Neutrophil (primary cell): ENCODE data around the gene BEST4.

ENCODE experiments used
- H3K27ac ChIP-seq: fragments of 200-600 bp; sonication (generic); 2 replicates; pipeline ENCODE4 v1.5.1; 2016; ENCODE audit warnings: mild to moderate bottlenecking, moderate library complexity
- H3K27me3 ChIP-seq: fragments of 200-600 bp; sonication (generic); 2 replicates; pipeline ENCODE4 v1.6.0; 2016; ENCODE audit warnings: mild to moderate bottlenecking
- H3K36me3 ChIP-seq: fragments of 200-600 bp; sonication (generic); 2 replicates; pipeline ENCODE4 v1.5.1; 2017
- H3K4me1 ChIP-seq, 2 experiments: fragments of 200-600 bp in 1 of 2; sonication (generic) in 1 of 2; 1 replicate in 1 of 2; 2 replicates in 1 of 2; pipeline versions ENCODE4 v1.5.1 to v1.6.1; 2013 to 2016; ENCODE audit warnings: low read depth in 1 of 2, low read length in 1 of 2, mild to moderate bottlenecking in 1 of 2, moderate library complexity in 1 of 2; ENCODE audit not compliant: control insufficient read depth in 1 of 2, insufficient read depth in 1 of 2
- H3K4me3 ChIP-seq, 2 experiments: fragments of 200-600 bp in 1 of 2; sonication (generic) in 1 of 2; 1 replicate in 1 of 2; 2 replicates in 1 of 2; pipeline ENCODE4 v1.5.1; 2013 to 2016; ENCODE audit warnings: low read depth in 1 of 2, low read length in 1 of 2, mild to moderate bottlenecking in 1 of 2, moderate library complexity in 1 of 2
- H3K9me3 ChIP-seq: fragments of 200-600 bp; sonication (generic); 2 replicates; pipeline ENCODE4 v1.5.1; 2016
- CTCF ChIP-seq: fragments of 200-600 bp; sonication (generic); IDR thresholded peaks from 2 replicates; pipeline ENCODE4 v1.5.1; 2016; ENCODE audit warnings: antibody characterized with exemption

Gene BEST4

GRCh38 chr1:44808063-44808937 is 20.3 kb upstream of the BEST4 start, which contains the start of gene BTBD19:
Gene BTBD19 (plus strand): TSS chr1:44808523. CDS start chr1:44808821, 298 bp downstream.
- no peak for TF ChIP-seq CTCF
- H3K36me3 ChIP-seq = peaks cover 38% of the 10 kb centered on the region
- H3K9me3 ChIP-seq = no peaks in the 10 kb centered on the region
- H3K27me3 ChIP-seq = no peaks in the 10 kb centered on the region
- H3K4me3 ChIP-seq = peak within 1 kb of the TSS; percentile 11 to 56
- H3K27ac ChIP-seq = peak within 1 kb of the TSS; percentile 100
- H3K4me1 ChIP-seq = peaks cover 59 to 74% of the 10 kb centered on the region in 2 experiments

- TF ChIP-seq CTCF = peak; percentile 39
- Histone ChIP-seq H3K4me3 (peak overlapping the region; percentile 11 to 56), H3K4me1 (peaks cover 56 to 75% of the 10 kb centered on the region in 2 experiments), H3K36me3 (peaks cover 46% of the 10 kb centered on the region), H3K27me3 (no peaks in the 10 kb centered on the region), H3K27ac (peak overlapping the region; percentile 100), H3K9me3 (no peaks in the 10 kb centered on the region)
Observed at GRCh38 chr1:44807364-44808062, 19.5 kb upstream of the BEST4 start.

- H3K4me1 ChIP-seq = peaks cover 63 to 82% of the 10 kb centered on the region in 2 experiments
- peak within 1 kb of the TSS; percentile 11 to 56 for H3K4me3 ChIP-seq
- no peaks in the 10 kb centered on the region for H3K27me3 ChIP-seq
- no peaks in the 10 kb centered on the region for H3K9me3 ChIP-seq
- no peak for TF ChIP-seq CTCF
- H3K36me3 ChIP-seq = peaks cover 53% of the 10 kb centered on the region
- H3K27ac ChIP-seq = peak within 1 kb of the TSS; percentile 100
Observed at GRCh38 chr1:44806704-44807363, 18.9 kb upstream of the BEST4 start, which contains the start of gene DYNLT4. Gene DYNLT4 (minus strand): TSS chr1:44807351. CDS start chr1:44806668, 683 bp downstream.

- Histone ChIP-seq H3K27me3 (no peaks in the 10 kb centered on the region), H3K4me1 (peaks cover 70 to 83% of the 10 kb centered on the region in 2 experiments), H3K9me3 (no peaks in the 10 kb centered on the region), H3K27ac (peak overlapping the region; percentile 100), H3K36me3 (peaks cover 54% of the 10 kb centered on the region), H3K4me3 (peak overlapping the region; percentile 11 to 56)
- no peak for TF ChIP-seq CTCF
Observed at GRCh38 chr1:44806025-44806703, 18.2 kb upstream of the BEST4 start.
